HG03135 (cell line): ENCODE results near the gene PHF1.
A peak's percentile ranks its signal among the peaks of the same experiment; 100 is the strongest.

Source experiments
- ATAC-seq: cut with Tn5 transposase; IDR thresholded peaks from one replicate; pipeline ENCODE4 v1.9.1; 2021; ENCODE audit warnings: mild to moderate bottlenecking, moderate library complexity; ENCODE audit not compliant: unreplicated experiment

PHF1 gene

DNA sequence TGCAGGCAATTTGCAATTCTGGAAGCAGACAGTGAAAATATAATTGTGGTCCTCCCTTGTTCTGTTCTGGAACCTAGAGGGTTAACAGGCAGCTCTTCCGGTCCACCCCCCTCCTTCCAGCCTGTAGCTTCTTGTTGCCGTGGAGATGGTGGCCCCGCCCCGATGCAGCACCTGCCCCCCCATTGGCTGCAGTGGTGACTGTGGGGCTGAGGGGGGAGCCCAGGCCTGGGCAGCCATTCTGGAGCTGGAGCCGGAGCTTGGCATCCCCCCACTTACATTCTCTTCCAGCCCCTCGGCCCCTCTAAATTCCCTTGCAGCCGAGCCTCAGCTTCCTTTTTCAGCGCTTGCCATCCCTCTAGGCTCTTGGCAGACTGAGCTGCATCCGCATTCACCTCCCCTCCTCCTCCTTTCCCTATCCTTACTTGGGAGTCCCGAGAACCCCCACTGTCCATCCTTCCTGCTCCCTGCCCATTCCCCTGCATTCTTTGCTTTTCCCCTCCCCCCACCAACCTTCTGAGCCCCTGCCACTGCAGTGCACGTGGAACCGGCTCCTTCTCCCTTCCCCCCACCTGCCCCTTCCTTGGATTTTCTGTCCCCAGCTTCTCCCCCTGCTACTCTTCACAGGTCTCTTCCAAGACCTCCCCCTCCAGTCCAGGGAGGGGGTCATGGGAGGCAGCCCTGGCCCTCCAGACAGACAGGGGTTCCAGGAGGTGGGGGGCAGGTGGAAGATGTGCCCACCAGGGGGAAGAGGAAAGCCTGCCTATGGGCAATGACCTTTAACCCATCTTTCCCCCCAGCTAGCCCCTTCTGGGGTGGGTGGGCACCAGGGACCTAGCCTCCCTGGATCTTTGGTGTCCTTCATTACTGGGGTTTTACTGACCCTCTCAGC is 20.4 kb downstream of the PHF1 start:
- ATAC-seq, result peak; percentile 51

DNA sequence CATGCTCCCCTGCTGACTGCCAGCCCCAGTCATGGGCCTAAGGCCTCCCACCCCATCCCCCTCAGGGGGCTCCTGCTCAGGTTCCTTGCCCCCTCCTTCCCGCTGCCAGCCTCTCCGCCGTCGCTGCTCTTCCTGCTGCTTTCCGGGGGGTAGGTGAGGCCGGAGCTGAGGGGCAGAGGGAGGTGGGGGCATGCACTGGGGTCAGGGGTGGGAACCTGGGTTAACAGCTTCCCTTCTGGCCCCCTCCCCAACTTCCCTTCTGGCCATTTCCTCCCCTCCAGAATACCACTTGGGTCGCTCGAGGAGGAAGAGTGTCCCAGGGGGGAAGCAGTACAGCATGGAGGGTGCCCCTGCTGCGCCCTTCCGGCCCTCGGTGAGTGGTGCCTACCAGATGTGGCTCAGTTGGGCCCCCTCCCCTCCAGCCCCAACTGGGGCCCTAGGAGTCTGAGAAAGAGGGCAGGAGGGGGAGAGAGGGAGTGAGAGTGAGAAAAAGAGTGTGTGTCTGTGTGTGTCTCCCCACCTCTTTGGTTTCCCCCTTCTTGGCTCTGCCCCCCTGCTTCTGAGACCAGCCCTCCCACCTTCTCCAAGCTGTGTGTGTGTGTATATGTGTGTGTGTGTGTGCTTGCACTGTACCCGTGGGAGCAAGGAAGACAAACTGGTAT is 21.2 kb downstream of the PHF1 start:
- ATAC-seq, result no peak

DNA sequence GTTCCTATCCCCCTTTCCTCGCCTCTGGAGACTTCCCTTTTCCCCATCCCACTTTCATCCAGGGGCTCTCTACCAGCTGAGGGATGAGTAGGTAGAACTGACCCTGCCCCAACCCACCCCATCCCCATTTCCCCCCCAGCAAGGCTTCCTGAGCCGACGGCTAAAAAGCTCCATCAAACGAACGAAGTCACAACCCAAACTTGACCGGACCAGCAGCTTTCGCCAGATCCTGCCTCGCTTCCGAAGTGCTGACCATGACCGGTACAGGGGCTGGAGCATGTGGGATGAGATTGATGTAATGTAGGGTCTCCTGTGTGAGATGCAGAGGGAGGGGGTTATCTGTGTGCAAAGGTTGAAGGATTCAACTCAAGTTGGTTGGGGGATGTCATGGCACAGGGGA is 21.7 kb downstream of the PHF1 start:
- ATAC-seq, result no peak

DNA sequence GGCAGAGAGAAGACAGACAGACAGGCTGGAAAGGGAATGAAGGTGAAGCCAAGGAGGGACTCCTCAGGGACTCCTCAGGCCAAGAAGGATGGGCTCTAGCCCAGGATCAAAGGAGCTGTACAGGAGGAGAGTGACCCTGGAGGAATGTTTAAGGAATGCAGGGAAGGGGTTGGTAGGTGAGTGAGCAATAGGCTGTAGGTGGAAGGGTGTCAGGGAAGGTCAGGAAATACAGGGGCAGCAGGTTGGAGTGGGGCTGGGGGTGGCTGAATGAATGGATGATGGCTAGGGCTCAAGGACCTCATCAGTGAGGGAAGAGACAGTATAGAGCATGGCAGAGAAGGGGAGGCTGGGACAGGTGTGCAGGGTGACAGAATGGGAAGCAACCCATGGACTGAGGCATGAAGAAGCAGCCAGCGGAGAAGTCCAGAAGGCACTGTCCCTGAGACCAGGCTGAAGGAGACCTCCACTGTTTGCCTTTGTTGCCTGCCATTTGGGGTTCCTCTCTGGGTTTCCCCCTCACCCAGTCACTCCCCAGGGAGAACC is 22.3 kb downstream of the PHF1 start:
- ATAC-seq, result no peak

DNA sequence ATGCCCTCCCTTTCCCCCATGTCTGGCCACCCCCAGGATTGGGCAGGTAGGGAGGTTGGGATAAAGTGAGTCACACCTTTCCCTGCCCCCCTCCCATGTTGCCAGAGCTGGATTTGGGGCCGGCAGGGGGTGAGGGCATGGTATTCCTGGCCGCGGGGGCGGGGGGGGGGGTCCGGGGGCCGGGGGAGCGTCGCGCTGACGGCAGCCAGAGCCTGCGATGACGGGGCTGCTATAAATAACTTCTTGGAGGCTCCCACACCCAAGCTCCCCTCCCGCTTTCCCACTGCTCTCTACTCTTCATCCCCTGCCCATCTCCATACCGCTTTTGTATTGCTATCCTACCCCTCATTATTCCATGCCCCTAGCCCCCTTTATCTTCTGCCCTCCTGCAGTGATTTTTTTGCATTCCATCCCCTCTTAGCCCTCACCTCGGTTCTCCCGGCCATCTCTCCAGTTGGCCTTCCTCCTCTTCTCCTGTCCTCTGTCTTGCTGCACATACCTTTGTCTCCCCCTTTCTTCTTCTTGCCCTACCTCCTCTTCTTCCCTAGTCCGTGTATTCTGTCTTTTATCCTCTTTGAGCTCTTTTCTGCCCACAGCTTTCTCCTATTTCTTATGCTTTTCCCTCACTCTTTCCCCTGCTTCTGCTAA is 22.9 kb downstream of the PHF1 start:
- no peak for ATAC-seq

DNA sequence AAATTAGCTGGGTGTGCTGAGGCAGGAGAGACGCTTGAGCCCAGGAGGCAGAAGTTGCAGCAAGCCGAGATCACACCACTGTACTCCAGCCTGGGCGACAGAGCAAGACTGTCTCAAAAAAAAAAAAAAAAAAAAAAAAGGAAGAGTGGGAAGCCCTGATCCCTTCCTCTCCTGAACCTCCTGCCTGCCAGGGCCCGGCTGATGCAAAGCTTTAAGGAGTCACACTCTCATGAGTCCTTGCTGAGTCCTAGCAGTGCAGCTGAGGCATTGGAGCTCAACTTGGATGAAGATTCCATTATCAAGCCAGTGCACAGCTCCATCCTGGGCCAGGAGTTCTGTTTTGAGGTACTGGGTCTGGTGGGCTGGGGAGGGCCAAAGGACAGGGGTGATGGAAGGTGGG is 24.1 kb downstream of the PHF1 start:
- no peak for ATAC-seq

DNA sequence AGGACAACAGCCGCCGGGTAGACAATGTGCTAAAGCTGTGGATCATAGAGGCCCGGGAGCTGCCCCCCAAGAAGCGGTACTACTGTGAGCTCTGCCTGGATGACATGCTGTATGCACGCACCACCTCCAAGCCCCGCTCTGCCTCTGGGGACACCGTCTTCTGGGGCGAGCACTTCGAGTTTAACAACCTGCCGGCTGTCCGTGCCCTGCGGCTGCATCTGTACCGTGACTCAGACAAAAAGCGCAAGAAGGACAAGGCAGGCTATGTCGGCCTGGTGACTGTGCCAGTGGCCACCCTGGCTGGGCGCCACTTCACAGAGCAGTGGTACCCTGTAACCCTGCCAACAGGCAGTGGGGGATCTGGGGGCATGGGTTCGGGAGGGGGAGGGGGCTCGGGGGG is 26.9 kb downstream of the PHF1 start:
- no peak for ATAC-seq

DNA sequence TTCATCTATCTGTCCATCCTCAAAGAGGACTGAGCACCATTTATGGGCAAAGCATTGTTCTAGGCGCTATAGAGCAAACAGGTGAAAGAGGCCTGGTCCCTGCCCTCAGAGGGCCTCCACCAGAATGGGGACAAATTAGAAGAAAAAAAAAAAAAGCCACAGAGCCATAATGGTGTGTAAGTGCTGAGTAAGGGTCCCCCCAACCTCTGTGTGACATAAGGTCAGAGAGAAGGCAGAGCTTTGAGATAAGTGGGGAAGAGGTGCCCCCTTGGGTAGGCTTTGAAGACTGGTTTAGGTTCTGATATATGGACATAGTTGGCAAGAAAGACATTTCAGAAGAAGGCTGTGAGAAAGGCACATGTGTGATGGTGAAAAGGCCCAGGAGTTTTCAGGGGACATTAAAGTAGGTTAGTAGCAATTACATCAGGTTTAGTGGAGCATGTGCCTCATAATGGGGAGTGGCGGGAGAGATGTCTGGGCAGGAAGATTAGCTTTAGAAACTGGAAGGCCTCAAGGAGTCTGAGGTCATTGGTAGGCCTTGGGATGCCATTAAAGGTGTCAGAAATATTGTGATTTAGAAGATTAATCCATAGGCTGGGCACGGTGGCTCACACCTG is 28.3 kb downstream of the PHF1 start:
- no peak for ATAC-seq

DNA sequence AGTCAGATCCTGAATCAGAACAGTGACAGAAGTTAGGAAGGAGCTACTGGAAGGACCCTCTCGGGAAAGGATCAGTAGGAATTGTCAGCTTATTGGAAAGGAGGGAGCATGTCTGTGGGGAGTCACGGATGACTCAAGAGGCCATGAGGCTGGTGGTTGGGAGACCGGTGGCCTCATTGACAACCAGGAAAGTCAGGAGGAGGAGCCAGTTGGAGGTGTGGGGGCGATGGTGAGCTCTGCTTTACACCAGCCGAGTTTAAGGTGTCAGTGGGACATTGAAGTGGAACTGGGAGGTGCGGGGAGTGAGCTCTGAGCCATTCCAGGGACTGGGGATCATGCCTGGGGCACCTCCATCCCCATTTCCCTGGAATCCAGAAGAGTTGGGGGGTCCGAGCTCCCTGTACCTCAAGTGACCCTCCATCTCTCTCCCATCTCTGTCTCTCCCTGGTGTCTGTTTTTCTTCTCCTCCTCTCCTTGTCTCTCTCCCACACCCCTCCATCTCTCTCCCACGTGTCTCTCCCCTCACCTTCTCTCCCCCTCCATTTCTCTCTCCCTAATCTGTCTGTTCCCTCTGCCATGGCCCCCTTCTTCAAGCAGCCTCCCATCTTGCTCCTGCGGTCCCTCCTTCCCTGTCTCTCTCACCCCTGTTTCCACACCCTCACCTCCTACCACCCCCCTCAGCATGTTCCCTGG is 29.3 kb downstream of the PHF1 start:
- no peak for ATAC-seq

DNA sequence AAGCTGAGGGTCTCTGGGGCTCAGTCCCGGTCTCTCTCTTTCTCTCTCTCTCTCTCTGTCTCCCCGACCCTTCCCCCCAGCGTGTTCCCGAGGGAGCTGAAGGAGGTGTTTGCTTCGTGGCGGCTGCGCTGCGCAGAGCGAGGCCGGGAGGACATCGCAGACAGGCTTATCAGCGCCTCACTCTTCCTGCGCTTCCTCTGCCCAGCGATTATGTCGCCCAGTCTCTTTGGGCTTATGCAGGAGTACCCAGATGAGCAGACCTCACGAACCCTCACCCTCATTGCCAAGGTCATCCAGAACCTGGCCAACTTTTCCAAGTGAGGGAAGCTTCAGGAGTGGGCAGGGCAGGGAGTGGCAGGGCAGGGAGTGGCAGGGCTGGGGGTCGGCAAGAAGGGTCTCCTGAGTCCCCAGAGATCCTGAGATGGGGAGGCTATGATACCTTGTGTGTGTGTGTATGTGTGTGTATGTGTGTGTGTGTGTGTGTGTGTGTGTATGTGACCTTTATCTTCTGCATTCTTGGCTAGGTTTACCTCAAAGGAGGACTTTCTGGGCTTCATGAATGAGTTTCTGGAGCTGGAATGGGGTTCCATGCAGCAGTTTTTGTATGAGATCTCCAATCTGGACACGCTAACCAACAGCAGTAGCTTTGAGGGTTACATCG is 30.0 kb downstream of the PHF1 start:
- no peak for ATAC-seq

DNA sequence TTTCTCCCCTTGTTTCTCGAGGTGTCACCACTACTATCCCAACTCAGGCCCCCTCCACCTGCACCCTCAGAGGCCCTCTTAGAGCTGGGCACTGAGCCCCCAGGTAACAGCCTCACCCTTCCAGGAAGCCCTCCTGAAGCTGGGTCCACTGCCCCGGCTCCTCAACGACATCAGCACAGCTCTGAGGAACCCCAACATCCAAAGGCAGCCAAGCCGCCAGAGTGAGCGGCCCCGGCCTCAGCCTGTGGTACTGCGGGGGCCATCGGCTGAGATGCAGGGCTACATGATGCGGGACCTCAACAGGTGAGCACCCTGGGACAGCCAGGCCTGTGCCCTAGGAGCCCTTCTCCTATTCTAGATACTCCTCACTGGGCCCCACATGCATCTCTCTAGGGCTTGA is 30.6 kb downstream of the PHF1 start:
- ATAC-seq, result no peak

DNA sequence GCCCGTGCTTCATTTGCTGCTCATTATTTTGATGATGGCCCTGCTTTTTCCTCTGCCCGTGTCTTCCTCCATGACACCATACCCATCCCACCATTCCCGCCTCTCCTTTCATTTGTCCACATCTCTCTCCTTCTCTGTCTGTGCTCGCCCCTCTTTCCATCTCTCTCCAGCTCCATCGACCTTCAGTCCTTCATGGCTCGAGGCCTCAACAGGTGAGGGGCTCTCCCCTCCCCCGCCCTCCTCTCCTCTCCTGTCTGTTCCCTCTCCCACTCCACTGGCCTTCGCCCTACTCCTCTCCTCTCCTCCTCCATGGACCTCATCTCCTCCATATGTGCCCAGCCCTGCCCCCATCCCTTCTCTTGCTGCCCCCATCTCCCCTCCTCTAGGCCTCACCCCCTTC is 31.5 kb downstream of the PHF1 start:
- no peak for ATAC-seq

DNA sequence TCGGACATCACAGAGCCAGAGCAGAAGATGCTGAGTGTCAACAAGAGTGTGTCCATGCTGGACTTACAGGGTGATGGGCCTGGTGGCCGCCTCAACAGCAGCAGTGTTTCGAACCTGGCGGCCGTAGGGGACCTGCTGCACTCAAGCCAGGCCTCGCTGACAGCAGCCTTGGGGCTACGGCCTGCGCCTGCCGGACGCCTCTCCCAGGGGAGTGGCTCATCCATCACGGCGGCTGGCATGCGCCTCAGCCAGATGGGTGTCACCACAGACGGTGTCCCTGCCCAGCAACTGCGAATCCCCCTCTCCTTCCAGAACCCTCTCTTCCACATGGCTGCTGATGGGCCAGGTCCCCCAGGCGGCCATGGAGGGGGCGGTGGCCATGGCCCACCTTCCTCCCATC is 32.2 kb downstream of the PHF1 start:
- ATAC-seq, result no peak

DNA sequence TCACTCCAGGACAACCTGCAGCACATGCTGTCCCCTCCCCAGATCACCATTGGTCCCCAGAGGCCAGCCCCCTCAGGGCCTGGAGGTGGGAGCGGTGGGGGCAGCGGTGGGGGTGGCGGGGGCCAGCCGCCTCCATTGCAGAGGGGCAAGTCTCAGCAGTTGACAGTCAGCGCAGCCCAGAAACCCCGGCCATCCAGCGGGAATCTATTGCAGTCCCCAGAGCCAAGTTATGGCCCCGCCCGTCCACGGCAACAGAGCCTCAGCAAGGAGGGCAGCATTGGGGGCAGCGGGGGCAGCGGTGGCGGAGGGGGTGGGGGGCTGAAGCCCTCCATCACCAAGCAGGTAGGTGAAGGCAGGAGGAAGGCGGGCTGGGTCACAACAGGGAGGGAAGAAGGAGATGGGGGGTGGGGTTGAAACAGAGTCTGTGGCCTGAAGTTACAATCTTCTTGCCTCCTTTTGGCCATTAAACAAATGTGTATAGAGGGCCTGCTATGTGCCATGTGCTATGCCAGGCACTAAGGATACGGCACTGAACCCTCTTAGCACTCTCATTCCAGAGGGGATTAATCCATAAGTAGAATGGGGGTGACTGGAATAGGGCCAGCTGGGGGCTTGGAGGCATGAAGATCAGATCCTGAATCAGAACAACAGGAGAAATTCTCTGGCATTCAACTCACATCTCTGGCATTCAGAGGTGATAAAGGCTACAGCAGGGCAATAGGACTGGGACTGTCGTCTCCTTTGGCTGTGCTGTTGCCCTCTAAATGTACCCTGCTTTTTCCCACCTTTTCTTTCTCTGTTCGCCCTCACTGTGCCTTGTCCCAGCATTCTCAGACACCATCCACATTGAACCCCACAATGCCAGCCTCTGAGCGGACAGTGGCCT is 33.0 kb downstream of the PHF1 start:
- ATAC-seq, result no peak

DNA sequence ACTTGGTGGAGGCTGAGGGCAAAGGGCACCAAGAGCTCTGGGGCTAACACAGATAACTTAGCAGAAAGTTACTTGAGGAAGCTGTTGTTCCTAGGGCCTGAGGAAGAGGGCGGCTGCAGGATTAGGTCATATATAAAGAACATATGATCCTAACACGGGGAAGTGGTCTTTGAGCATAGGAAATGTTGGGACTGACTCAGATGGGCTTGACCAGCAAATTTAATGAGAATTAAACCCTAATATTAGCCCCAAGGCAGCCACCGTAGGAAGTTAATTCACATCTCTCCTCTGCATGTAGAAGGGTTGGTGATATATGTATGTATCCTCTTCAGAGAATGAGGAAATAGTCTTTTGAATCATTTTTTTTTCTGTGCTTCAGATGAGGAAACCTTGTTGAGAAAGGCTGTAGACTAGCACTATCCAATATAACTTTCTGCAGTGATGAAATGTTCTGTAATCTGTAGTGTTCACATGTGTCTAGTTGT is 34.3 kb downstream of the PHF1 start:
- no peak for ATAC-seq

DNA sequence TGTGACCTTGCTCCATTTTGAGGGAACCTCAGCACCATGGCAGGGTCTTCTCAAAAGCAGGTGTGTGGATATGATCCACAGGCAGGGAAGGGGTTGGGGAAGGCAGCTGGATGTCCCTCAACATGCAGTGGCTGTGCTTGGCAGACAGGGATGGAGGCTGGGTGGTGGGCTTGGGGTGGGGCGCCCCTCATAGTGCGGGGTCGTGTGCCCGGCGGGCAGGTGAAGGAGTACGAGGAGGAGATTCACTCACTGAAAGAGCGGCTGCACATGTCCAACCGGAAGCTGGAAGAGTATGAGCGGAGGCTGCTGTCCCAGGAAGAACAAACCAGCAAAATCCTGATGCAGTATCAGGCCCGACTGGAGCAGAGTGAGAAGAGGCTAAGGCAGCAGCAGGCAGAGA is 35.5 kb downstream of the PHF1 start:
- no peak for ATAC-seq

DNA sequence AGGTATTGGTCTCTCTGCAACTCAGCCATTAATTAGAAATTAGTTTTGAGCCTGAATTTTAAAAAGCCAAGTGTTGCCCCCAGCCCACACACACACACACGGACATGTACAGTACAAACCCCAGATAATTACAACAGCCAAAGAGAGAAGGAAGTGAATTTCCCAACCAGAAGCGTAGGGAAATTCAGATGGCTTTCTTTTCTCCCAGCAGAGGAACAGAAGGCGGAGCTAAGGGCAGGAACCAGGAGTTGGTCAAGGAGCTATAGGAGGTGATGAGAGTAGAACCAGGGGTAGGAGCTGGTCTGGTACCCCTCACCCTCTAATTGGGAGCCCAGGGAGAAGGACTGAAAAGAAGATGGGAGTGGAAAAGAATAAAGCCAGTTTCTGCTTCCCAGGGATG is 39.6 kb downstream of the PHF1 start:
- ATAC-seq, result no peak

DNA sequence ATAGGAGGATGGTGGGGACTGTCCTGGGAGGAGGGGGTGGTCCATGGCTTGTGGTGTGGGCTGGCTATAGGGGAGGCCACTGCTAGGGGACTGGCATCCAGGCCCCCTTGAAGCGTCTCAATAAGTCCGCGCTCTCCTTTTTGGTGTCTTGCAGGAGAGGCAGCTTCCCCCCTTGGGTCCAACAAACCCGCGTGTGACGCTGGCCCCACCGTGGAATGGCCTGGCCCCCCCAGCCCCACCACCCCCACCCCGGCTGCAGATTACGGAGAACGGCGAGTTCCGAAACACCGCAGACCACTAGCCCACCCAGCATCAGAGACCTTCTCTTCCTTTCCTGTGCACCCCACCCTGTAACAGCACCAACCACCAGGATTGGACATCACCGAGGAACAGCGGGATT is 40.8 kb downstream of the PHF1 start:
- ATAC-seq, result no peak

DNA sequence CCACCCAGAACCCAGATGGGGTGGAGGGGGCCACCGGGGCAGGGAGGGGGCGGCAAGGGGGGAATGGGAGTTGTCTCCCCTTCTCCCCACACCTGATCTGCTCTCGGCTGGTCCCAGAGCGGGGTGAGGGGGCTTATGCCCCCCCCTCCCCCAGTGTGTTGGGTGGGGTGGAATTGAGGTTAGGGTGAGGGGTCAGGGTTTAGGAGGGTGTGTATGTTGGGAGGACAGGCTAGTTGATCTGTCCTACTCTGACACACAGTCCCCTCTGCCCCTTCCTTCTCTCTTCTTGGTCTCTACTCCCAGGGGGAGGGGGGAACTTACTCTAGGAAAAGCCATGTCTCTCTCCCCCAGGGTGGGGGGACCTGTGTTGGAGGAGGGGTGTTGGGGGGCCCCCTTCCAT is 41.7 kb downstream of the PHF1 start:
- ATAC-seq, result no peak
